Measurements from ENCODE around the gene CENPP.

- TF ChIP-seq BHLHE40 (IDR thresholded peaks at IDR 0.05; ENCODE audit: borderline replicate concordance) (no peak), SUZ12 (IDR thresholded peaks at IDR 0.05) (no peak)
Observed at GRCh38 chr9:92324431-92324830, 1.3 kb upstream of the CENPP start.
